Epithelial cell of esophagus (primary cell): ENCODE measurements around the gene NOTCH4.

Experiments
- DNase-seq: peaks from one replicate; pipeline ENCODE4 v3.0.0; 2010; ENCODE audit warnings: low read depth
- H3K4me3 ChIP-seq: 2 replicates; pipeline ENCODE4 v1.5.1; 2011; ENCODE audit warnings: mild to moderate bottlenecking, low read length, control low read depth
- TF ChIP-seq, protein P1 (sequence below): IDR thresholded peaks from 2 replicates; pipeline ENCODE4 v1.5.1; 2011; ENCODE audit warnings: low read depth, mild to moderate bottlenecking, low read length, control low read depth, inconsistent platforms; ENCODE audit not compliant: insufficient read depth; ENCODE audit errors: missing control alignments

NOTCH4 gene

DNA sequence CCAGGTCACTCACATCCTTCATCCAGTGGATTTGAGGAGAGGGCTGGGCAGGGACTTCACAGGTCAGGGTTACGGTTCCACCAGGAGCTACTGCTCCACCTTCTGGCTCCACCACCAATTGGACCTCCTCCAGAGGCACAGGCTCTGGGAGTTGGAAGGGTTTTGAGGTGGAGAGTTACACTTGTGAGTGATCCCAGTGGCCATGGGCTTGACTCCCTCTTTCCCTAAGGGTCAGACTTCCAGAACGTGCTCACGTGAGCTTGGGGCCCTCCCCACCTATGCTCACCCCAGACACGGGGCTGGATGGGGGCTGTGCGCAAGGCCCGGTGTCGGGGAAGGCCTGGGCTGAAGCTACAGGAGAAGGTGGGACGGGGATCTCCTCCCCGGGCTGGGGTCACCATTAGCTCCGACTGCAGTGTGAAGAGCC, 41.3 kb downstream of the NOTCH4 start:
- no peak overlapping the region for H3K4me3 ChIP-seq
- TF ChIP-seq, protein P1, sequence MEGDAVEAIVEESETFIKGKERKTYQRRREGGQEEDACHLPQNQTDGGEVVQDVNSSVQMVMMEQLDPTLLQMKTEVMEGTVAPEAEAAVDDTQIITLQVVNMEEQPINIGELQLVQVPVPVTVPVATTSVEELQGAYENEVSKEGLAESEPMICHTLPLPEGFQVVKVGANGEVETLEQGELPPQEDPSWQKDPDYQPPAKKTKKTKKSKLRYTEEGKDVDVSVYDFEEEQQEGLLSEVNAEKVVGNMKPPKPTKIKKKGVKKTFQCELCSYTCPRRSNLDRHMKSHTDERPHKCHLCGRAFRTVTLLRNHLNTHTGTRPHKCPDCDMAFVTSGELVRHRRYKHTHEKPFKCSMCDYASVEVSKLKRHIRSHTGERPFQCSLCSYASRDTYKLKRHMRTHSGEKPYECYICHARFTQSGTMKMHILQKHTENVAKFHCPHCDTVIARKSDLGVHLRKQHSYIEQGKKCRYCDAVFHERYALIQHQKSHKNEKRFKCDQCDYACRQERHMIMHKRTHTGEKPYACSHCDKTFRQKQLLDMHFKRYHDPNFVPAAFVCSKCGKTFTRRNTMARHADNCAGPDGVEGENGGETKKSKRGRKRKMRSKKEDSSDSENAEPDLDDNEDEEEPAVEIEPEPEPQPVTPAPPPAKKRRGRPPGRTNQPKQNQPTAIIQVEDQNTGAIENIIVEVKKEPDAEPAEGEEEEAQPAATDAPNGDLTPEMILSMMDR: no peak
- no peak for DNase-seq

DNA sequence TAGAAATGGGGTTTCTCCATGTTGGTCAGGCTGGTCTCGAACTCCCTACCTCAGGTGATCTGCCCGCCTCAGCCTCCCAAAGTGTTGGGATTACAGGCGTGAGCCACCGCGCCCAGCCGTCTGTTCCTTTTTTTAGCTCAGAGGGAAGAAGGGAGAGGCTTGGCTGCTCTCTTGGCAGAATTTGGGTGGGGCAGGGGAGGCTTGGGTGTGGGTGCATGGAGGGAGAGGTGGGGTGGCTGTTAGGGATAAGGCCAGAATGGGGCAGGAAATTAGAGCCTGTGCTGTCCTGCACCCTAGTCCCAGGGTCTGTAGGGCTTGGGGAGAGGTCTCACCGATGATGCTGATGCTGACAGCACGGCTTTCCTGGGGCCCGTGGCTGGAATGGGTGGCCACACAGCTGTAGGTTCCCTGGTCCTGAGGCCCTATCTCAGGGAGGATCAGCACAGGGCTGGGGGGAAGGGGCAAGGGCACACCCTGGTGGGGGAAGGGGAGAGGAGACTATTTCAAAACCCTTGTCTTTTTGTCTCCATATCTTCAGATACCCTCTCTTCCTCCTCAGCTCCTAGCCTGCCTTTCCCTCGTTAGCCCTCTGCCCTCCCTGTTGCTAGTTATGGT, 41.8 kb downstream of the NOTCH4 start:
- H3K4me3 ChIP-seq: no peak overlapping the region
- DNase-seq: no peak
- TF ChIP-seq, protein P1: no peak

DNA sequence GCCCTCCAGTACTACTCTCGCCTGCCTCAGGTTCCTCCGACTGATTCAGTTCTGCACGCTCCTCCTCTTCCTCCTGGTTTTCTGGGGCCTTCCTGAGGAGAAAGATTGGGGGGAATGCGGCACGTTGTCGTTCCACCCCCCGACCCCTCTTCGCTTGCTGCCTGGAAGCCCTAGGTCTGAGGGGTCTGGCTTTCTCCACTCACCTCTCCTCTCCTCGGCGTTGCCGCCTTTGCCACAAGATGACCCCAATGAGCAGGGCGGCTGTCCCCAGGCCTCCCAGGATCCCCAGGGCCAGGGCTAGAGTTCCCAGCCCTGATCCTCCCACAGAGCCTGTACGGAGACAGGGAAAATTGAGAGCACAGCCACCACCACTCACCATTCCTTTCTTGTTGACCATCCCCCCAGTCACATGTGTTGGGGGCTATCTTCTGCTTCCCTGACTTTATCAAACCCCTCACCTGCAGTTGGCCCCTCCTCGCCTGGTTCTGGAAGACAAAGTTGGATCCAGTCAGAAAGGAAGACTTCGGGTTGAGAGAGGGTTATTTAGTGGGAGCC, 42.6 kb downstream of the NOTCH4 start:
- DNase-seq: no peak
- TF ChIP-seq, protein P1: no peak
- H3K4me3 ChIP-seq: no peak overlapping the region

DNA sequence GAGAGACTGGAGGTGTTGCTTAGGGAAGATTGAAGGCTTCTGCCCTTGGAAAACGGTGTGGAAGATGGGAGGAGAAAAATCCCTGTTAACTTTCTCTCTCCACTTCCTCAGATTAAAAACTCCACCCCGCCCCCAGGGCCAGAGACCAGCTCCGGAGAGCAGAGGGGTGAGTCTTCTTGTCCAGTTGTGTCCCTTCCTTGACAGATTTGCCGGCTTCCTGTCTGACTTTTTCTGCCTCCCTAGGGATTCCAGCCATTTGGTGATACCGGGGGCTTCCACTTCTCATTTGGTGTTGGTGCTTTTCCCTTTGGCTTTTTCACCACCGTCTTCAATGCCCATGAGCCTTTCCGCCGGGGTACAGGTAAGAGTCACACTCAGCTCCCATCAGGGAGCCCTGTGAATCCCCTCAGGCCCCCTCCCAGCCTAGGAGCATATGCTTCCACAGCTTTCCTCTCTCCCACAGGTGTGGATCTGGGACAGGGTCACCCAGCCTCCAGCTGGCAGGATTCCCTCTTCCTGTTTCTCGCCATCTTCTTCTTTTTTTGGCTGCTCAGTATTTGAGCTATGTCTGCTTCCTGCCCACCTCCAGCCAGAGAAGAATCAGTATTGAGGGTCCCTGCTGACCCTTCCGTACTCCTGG, 44.0 kb downstream of the NOTCH4 start:
- TF ChIP-seq, protein P1: no peak
- H3K4me3 ChIP-seq: no peak overlapping the region
- no peak for DNase-seq

DNA sequence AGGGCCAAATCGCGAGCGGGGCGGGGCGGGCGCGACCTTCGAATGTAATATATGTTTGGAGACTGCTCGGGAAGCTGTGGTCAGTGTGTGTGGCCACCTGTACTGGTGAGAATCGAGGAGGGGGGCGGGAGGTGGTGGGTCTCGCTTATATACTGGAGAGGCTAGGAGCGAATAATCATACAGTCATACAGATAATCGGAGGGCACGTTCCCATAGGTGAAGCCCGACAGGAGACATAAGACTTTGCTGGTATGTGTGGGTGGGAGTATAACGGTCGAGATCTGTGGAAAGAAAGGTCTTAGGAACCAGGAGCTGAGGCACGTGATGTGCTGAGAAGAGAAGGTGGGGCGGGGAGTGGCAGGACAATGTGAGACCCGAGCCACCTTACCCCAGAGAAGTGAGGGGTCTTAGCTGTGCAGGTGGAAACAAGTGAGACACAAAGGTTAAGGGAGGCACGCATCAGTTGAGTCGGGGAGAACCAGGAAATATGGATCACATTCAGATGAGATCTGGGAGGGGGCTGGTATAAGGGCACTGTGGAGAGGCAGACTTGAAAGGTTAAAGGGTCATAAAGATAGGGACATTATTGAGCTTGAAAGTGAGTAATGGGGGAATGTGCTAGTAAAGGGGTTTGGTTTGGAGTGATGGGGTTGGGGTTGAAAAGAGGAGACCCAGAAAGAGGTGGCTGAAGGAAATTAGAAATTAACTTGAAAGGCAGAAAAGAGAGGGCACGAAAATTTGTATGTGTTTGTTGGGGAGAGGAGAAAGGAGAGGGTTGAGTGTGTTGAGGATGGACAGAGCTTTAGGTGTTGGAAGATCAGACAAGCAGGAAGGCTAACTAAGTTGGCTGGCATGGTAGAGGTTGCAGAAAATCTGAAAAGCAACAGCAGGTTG, 45.1 kb downstream of the NOTCH4 start:
- no peak for DNase-seq
- peak overlapping the region; percentile 66 for H3K4me3 ChIP-seq
- TF ChIP-seq, protein P1: no peak

DNA sequence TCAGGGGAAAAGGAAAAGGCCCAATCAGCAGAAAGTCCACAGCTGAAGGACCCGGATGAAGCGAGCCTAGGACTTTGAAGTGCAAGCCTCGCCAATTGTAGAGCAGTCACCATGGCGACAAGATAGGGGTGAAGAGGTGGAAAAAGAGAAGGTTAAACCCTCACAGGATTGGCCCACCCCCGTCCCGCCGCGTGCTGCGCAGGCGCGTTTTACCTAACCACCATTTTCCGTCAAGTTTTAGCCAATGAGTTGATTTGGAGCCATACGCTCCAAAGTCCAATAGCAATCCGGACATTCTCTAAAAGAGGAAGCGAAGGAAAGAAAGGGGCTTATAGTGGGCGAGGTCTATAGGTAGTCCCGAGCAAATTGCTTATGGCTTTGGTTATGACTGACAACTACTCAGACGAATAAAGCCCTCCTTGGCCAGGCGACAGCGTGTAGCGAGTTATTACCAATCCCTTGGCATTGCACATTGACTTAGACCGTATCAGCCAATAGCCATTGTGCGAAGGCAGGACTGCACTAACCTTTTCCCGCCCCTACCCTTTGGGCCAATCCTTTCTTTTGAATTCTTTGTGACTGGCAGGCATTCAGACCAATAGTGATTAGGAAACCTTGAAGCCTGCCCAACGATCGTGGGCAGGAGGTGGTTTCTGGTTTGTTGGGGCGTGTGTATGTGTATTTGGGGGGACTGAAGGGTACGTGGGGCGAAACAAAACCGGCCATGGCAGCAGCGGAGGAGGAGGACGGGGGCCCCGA, 45.9 kb downstream of the NOTCH4 start, which contains the start of gene RNF5:
Gene RNF5 (plus strand): TSS at position 618 of the 759 bp plus-strand sequence. CDS start 107 bp downstream, at position 725.
- TF ChIP-seq, protein P1: no peak
- peak within 1 kb of the TSS; percentile 66 for H3K4me3 ChIP-seq
- peak; percentile 100 for DNase-seq
